CD4-positive, alpha-beta T cell treated with Interleukin-2 at 100 ng/mL for 4 hours (primary cell): ENCODE measurements around the gene KCNF1.

Experiments used
- DNase-seq: peaks from one replicate; pipeline ENCODE4 v3.0.0-alpha.2; 2020; ENCODE audit warnings: low spot score

KCNF1 gene

GRCh38 chr2:10905006-10905861 lies 6.5 kb upstream of the KCNF1 start:
- no peak for DNase-seq

DNA sequence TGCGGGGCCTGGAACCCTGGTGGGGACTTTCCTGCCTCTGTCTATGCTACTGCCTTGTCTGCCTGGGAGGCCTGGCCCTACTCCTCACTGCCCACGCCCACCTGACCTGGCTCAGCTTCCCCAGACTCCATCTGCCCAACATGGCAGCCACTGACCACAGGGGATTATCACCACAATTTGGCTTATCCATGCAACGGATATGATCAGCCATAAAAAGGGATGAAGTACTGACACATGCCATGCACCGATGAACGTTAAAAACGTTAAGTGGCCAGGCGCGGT lies 5.9 kb upstream of the KCNF1 start:
- no peak for DNase-seq

- no peak for DNase-seq
Observed at GRCh38 chr2:10906926-10907625, 4.7 kb upstream of the KCNF1 start.

DNA sequence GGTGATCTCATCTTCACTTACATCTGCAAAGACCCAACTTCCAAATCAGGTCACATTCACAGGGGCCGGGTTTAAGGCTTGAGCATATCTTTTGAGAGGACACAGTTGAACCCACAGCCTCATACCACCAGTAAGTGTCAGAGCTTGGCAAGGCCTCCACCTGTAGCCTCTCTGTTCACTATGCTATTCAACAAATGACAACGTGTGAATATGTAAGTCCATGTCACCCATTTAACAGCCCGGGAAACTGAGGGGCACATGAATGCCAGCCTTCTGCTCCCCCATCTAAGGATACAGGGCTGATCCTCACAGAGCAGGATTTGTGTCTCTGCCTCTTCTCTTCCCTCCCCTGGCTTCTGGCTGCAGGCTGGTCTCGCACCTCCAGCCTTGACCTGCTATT lies 3.5 kb upstream of the KCNF1 start:
- no peak for DNase-seq

DNA sequence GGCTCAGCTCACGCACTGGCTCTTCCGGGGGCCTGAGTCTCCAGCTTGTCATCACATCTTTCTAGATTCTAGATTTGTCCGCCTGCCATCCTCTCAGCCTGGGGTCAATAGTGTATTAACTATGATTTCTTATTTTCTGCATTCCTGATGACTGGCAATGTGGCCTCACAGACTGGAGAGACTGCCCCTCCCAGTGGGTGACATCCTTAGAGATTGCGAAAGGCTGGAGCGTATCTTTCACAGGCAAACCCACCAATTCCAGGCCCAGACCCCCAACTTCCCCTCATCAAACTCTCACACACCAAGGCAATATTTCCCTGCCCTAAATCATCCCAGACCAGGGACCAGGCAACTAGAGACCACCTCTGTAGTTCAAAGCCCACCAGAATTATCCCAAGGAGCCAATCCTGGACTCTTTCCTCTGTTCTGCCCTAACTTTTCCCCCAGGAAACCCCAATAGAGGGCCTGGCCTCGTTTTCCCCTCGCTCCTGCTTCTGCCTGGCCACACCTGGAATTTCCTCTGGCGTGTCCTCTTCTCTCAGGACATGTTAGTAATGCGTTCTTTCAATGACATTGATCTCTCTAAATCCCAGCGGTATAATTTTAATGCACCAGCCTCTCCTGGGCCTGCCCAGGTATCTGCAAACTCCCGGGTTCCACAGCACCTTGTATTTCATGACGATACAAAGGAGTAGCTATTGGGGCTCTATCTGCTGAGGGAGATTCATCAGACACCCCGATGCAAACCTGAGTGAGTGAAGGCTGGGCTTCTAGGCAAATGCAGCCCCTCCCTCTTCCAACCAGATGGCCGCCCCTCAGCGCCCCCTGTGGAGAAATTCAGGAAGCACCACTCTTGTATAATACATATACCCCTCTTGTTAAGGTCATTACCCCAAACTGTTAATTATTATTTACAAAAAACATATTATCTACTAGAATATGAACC lies 2.4 kb upstream of the KCNF1 start:
- DNase-seq = no peak

DNA sequence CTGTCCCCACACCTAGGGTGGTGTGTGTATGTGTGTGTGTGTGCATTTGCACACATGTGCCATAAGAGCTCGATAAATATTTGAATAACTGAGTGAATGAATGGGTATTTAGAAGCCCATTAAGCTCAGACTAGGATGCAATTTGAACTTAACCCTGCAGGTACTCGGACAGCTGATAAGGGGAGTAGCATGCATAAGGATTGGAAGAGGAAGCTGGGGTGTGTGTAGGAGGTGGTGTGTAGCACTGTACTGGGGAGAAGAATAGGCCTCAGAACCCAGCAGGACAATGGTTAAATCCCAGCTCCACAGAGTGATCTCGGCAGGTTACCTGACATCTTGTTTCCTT lies 1.8 kb upstream of the KCNF1 start:
- no peak for DNase-seq

DNA sequence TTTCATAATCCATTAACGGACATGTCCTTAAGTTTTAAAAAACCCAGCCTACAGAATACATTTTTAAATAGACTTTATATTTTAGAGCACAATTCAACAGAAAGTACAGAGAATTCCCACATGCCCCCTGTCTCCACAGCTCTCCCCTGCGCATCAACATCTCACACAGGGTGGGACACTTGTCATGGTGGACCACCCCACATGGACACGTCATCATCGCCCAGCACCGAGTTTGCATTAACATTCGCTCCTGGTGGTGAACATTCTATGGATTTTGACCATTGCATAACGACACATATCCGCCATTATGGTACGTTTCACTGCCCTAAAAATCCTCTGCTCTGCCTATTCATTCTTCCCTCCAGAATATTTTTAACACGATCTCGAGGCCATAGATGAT lies 1.1 kb upstream of the KCNF1 start:
- DNase-seq = no peak

DNA sequence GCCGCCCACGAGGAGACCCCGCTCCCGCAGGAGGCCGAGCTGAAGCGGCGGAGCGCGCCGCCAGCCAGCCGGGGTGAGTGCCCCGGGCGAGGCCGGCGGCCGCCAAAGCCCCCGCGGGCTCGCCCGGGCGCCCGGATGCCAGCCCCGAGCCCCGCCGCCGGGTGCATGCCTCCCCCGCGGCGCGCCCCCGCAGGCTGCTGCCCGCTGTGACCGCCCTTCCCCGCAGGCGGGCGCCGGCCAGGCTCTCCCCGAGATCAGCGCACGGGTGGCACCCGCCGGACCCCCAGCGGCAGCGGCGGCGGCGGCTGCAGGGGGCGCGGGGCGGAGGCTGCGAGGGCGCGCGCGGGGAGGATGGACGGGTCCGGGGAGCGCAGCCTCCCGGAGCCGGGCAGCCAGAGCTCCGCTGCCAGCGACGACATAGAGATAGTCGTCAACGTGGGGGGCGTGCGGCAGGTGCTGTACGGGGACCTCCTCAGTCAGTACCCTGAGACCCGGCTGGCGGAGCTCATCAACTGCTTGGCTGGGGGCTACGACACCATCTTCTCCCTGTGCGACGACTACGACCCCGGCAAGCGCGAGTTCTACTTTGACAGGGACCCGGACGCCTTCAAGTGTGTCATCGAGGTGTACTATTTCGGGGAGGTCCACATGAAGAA lies 470 bp downstream of the KCNF1 start:
- DNase-seq = no peak

DNA sequence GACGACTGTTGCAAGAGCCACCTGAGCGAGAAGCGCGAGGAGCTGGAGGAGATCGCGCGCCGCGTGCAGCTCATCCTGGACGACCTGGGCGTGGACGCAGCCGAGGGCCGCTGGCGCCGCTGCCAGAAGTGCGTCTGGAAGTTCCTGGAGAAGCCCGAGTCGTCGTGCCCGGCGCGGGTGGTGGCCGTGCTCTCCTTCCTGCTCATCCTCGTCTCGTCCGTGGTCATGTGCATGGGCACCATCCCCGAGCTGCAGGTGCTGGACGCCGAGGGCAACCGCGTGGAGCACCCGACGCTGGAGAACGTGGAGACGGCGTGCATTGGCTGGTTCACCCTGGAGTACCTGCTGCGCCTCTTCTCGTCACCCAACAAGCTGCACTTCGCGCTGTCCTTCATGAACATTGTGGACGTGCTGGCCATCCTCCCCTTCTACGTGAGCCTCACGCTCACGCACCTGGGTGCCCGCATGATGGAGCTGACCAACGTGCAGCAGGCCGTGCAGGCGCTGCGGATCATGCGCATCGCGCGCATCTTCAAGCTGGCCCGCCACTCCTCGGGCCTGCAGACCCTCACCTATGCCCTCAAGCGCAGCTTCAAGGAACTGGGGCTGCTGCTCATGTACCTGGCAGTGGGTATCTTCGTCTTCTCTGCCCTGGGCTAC lies 1.2 kb downstream of the KCNF1 start:
- no peak for DNase-seq

GRCh38 chr2:10913501-10914271 lies 2.0 kb downstream of the KCNF1 start:
- no peak for DNase-seq

GRCh38 chr2:10914272-10914693 lies 2.5 kb downstream of the KCNF1 start:
- DNase-seq = no peak

- DNase-seq = no peak
Observed at GRCh38 chr2:10915236-10915635, 3.5 kb downstream of the KCNF1 start.

GRCh38 chr2:10915731-10916276 lies 4.1 kb downstream of the KCNF1 start:
- no peak for DNase-seq

- DNase-seq = no peak
Observed at GRCh38 chr2:10916953-10917352, 5.2 kb downstream of the KCNF1 start.

GRCh38 chr2:10917927-10918326 lies 6.2 kb downstream of the KCNF1 start:
- DNase-seq = no peak

GRCh38 chr2:10918661-10919409 lies 7.1 kb downstream of the KCNF1 start:
- no peak for DNase-seq

DNA sequence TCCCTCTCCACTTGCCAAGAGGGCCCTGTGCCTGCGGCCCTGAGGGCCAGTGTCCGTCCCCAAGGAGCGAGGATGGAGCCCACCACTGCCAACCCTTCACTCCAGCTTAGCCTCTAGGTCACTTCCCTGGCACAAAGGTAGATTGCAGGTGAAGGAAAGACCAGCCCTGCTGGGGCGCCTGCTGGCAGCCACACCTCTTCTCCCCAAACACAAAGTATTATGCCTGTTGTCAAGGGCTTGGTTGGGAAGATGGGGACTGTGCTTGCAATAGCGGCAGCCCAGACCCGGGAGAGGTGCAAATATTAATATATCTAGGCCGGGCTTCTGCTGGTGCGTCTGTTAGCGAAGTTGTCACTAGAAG lies 7.7 kb downstream of the KCNF1 start:
- no peak for DNase-seq

- DNase-seq = no peak
Observed at GRCh38 chr2:10919771-10920621, 8.3 kb downstream of the KCNF1 start.
